Smooth muscle cell (in vitro differentiated cells): ENCODE results near the gene PCGF6. TPM values are rescaled to one million over a fixed set of nuclear protein-coding genes. Genes with fewer than 3 reads are reported as not detected.
A peak's percentile ranks its signal among the peaks of the same experiment; 100 is the strongest.

ENCODE experiments used
- DNase-seq: peaks from one replicate; lab custom pipeline; 2025; ENCODE audit not compliant: unreplicated experiment; lab: John Stamatoyannopoulos, UW
- H2AFZ ChIP-seq: fragments of 200-600 bp; sonication (generic); 2 replicates; pipeline ENCODE4 v1.6.0; 2016; ENCODE audit warnings: antibody characterized with exemption, low read depth, mild to moderate bottlenecking
- H3F3A ChIP-seq: fragments of 200-600 bp; sonication (generic); 2 replicates; pipeline ENCODE4 v1.6.0; 2017; ENCODE audit warnings: antibody characterized with exemption, low read depth
- H3K27ac ChIP-seq: fragments of 200-600 bp; sonication (generic); 2 replicates; pipeline ENCODE4 v1.5.1; 2016; ENCODE audit warnings: low read depth, mild to moderate bottlenecking
- H3K27me3 ChIP-seq: fragments of 200-600 bp; sonication (generic); 2 replicates; pipeline ENCODE4 v1.6.1; 2016; ENCODE audit warnings: low read depth, mild to moderate bottlenecking
- H3K36me3 ChIP-seq: fragments of 200-600 bp; sonication (generic); 2 replicates; pipeline ENCODE4 v1.5.1; 2016; ENCODE audit warnings: low read depth
- H3K4me1 ChIP-seq: fragments of 200-600 bp; sonication (generic); 2 replicates; pipeline ENCODE4 v1.5.1; 2016; ENCODE audit warnings: low read depth
- H3K4me2 ChIP-seq: fragments of 200-600 bp; sonication (generic); 2 replicates; pipeline ENCODE4 v1.6.0; 2016; ENCODE audit warnings: mild to moderate bottlenecking
- H3K4me3 ChIP-seq: fragments of 200-600 bp; sonication (generic); 2 replicates; pipeline ENCODE4 v1.5.1; 2016; ENCODE audit warnings: mild to moderate bottlenecking
- H3K79me2 ChIP-seq: fragments of 200-600 bp; sonication (generic); 2 replicates; pipeline ENCODE4 v1.6.0; 2016; ENCODE audit warnings: low read depth, mild to moderate bottlenecking
- H3K9ac ChIP-seq: fragments of 200-600 bp; sonication (generic); 2 replicates; pipeline ENCODE4 v1.6.0; 2016; ENCODE audit warnings: low read depth
- H3K9me3 ChIP-seq: fragments of 200-600 bp; sonication (generic); replicated peaks from 2 replicates; pipeline ENCODE4 v1.5.1; 2016; ENCODE audit warnings: low read depth
- H4K20me1 ChIP-seq: fragments of 200-600 bp; sonication (generic); 2 replicates; pipeline ENCODE4 v1.6.0; 2016; ENCODE audit warnings: low read depth
- CTCF ChIP-seq: fragments of 200-600 bp; sonication (generic); IDR thresholded peaks from 2 replicates; pipeline ENCODE4 v1.5.1; 2017; ENCODE audit warnings: borderline replicate concordance, mild to moderate bottlenecking, antibody characterized with exemption; ENCODE audit not compliant: insufficient read depth, poor library complexity, severe bottlenecking
- WGBS: methylation state at CpG from one replicate; pipeline ENCODE4 v1.1.7; 2016; ENCODE audit warnings: low lambda C conversion rate; 5-methylcytosine and 5-hydroxymethylcytosine counted together
- polyA plus RNA-seq: library from polyadenylated mRNA; unstranded; fragments of >200 nt; fragmentation: Nextera tagmentation; extraction: Ambion mirVana; gene quantifications from 2 replicates; pipeline ENCODE4 v1.2.1, GENCODE V29; 2016
- total RNA-seq: library from RNA; depleted of rRNA; stranded (reverse); fragments of >200 nt; gene quantifications from 2 replicates; pipeline ENCODE4 v1.2.3, GENCODE V29; 2014

Gene PCGF6
- total and polyA plus RNA-seq, 2 experiments from 2014 or later = 8.1 to 10.4 TPM

- Histone ChIP-seq H3K36me3 (no peaks in the 10 kb centered on the region), H3K9me3 (no peaks in the 10 kb centered on the region), H3F3A (no peaks in the 10 kb centered on the region), H3K4me1 (no peaks in the 10 kb centered on the region), H3K9ac (no peak overlapping the region), H2AFZ (no peak overlapping the region), H3K4me2 (no peak overlapping the region), H3K4me3 (no peak overlapping the region), H3K79me2 (peaks cover 16% of the 10 kb centered on the region), H4K20me1 (no peaks in the 10 kb centered on the region), H3K27me3 (no peaks in the 10 kb centered on the region), H3K27ac (no peak overlapping the region)
- TF ChIP-seq CTCF = no peak
- WGBS = 95% methylated on average over 5 of the region's 5 CpGs
- no peak for DNase-seq
Measured at GRCh38 chr10:103374263-103374662, 23.3 kb upstream of the PCGF6 start.

- 90% methylated on average over 3 of the region's 3 CpGs for WGBS
- no peaks in the 10 kb centered on the region for H3K27me3 ChIP-seq
Measured at GRCh38 chr10:103373544-103373943, 22.6 kb upstream of the PCGF6 start.

GRCh38 chr10:103367782-103368518 lies 17.0 kb upstream of the PCGF6 start, which contains the start of gene TAF5:
TSS of gene TAF5 (plus strand) at chr10:103367976. CDS start at chr10:103367990, 14 bp downstream.
- Histone ChIP-seq H3K36me3 (no peaks in the 10 kb centered on the region), H3K9me3 (no peaks in the 10 kb centered on the region), H3K79me2 (peaks cover 22% of the 10 kb centered on the region), H4K20me1 (no peaks in the 10 kb centered on the region), H3K9ac (peak within 1 kb of the TSS; percentile 64), H3F3A (no peaks in the 10 kb centered on the region), H3K4me3 (peak within 1 kb of the TSS; percentile 89), H3K4me1 (peaks cover 5% of the 10 kb centered on the region), H3K27ac (peak within 1 kb of the TSS; percentile 34), H2AFZ (peak within 1 kb of the TSS; percentile 73), H3K4me2 (peak within 1 kb of the TSS; percentile 95), H3K27me3 (no peaks in the 10 kb centered on the region)
- TF ChIP-seq CTCF = no peak
- peak; percentile 71 for DNase-seq
- WGBS = under 1% methylated on average over 55 of the region's 81 CpGs

More at GRCh38 chr10:103373544-103373943, 22.6 kb upstream of the PCGF6 start:
- Histone ChIP-seq H3K4me2 (no peak overlapping the region), H3K9me3 (no peaks in the 10 kb centered on the region), H3K9ac (no peak overlapping the region), H3K36me3 (no peaks in the 10 kb centered on the region), H4K20me1 (no peaks in the 10 kb centered on the region), H3F3A (no peaks in the 10 kb centered on the region), H2AFZ (no peak overlapping the region), H3K4me1 (peaks cover 5% of the 10 kb centered on the region), H3K27ac (no peak overlapping the region), H3K4me3 (no peak overlapping the region), H3K79me2 (peaks cover 22% of the 10 kb centered on the region)
- TF ChIP-seq CTCF = no peak
- no peak for DNase-seq
